Heart right ventricle (tissue), 16 donors: ENCODE results near the gene PI4KA. TPM values are rescaled to one million over a fixed set of nuclear protein-coding genes. Genes with fewer than 3 reads are reported as not detected.

ENCODE experiments used
- ATAC-seq, 8 donors: fragments of 200-7000 bp; cut with Tn5 transposase; one replicate each; pipeline ENCODE4 v1.9.1; 2020; ENCODE audit warnings: mild to moderate bottlenecking in 8 of 8, moderate library complexity in 8 of 8, moderate number of reproducible peaks in 1 of 8
- DNase-seq, 2 donors: peaks; one replicate each; pipeline ENCODE4 v3.0.0-alpha.2; 2020
- H3K27ac ChIP-seq, 10 donors: fragments of 200-600 bp; sonication (generic) in 2 of 10; one replicate each; pipeline versions ENCODE4 v1.5.0 to v1.8.0; 2020 to 2022; ENCODE audit warnings: mild to moderate bottlenecking in 3 of 10
- H3K27me3 ChIP-seq, 7 donors: fragments of 200-600 bp; one replicate each; pipeline ENCODE4 v1.8.0; 2021 to 2022; ENCODE audit warnings: mild to moderate bottlenecking in 2 of 7
- H3K36me3 ChIP-seq, 9 donors: fragments of 200-600 bp; sonication (generic) in 1 of 9; one replicate each; pipeline versions ENCODE4 v1.5.0 to v1.8.0; 2020 to 2022; ENCODE audit warnings: mild to moderate bottlenecking in 2 of 9
- H3K4me1 ChIP-seq, 9 donors: fragments of 200-600 bp; sonication (generic) in 1 of 9; one replicate each; pipeline versions ENCODE4 v1.5.0 to v1.8.0; 2020 to 2022; ENCODE audit warnings: mild to moderate bottlenecking in 4 of 9
- H3K4me3 ChIP-seq, 10 donors: fragments of 200-600 bp; sonication (generic) in 2 of 10; one replicate each; pipeline versions ENCODE4 v1.5.0 to v1.8.0; 2020 to 2022; ENCODE audit warnings: mild to moderate bottlenecking in 7 of 10, moderate library complexity in 2 of 10
- H3K9me3 ChIP-seq, 11 donors: fragments of 200-600 bp in 10 of 11; sonication (generic) in 2 of 11; one replicate each; pipeline versions ENCODE4 v1.5.0 to v1.8.0; 2013 to 2022; ENCODE audit warnings: mild to moderate bottlenecking in 2 of 11, control low read depth in 1 of 11, moderate library complexity in 1 of 11
- WGBS, 2 donors: extraction: QIAGEN DNeasy Blood & Tissue Kit; methylation state at CpG; one replicate each; pipeline ENCODE4 v1.1.7; 2013; ENCODE audit warnings: inconsistent platforms in 1 of 2; 5-methylcytosine and 5-hydroxymethylcytosine counted together
- intact Hi-C, 10 donors: fragments of 100-400 bp; cut with DNase I; formaldehyde crosslinking; loops; one replicate each; pipeline versions ENCODE4 v1.11.1 to v1.14.2; 2022
- polyA plus RNA-seq, 2 donors: library from polyadenylated mRNA; stranded (reverse); fragments of 200-250 nt; gene quantifications; one replicate each; pipeline ENCODE4 v1.2.3, GENCODE V29; 2013
- total RNA-seq, 10 donors: library from RNA; stranded (reverse); fragmentation: NEBNext Ultra II Directional in 3 of 10; extraction: Animal tissue kit (Norgen Biotek cat#: 25700) in 3 of 10; gene quantifications; one replicate each; pipeline versions ENCODE4 v1.2.1 to v1.2.4, GENCODE V29; 2021 to 2023
- TF ChIP-seq, protein P1 (sequence below), 9 donors: fragments of 200-600 bp; sonication (generic) in 2 of 9; IDR thresholded peaks; one replicate each; pipeline versions ENCODE4 v1.5.0 to v1.8.0; 2021 to 2022; ENCODE audit warnings: antibody characterized with exemption in 9 of 9, mild to moderate bottlenecking in 5 of 9, moderate library complexity in 1 of 9
- donor health status: Arrhythmogenic right ventricular cardiomyopathy.
- donor health status: ischemic (EF 13 %, LVEDD 7.1; RV severe dilation, severe dysfunction).
- donor health status: healthy with polysubstance abuse.
- donor health status: DM: no; HTN: yes; CAD: no.
- donor health status: DM: no; HTN: no; CAD: no.
- donor health status: ischemic (EF 25% LVEDD 6.9; RV normal size, moderate dysfunction).
- donor health status: ischemic (EF 25% LVEDD 5.7; RV mildly dilated, moderate dysfunction).
- donor health status: healthy.
- donor health status: DM: yes; HTN: yes; CAD: no.
- donor health status: Ischemic cardiomyopathy.
- donor health status: ischemic (EF 35%, LVEDD 5.7; RV mildly dilated, moderate dysfunction).
- donor health status: nonischemic (EF 11% LVEDD 7.7; RV severe dilation, severe dysfunction).
- donor health status: DM: yes; HTN: yes; CAD: no.
- donor health status: PGD.
- donor health status: ischemic (EF 29% LVEDD 5.4; RV normal size, mild dysfunction).
- donor health status: nonischemic (EF 23%, LVEDD 6.1; RV moderate dilation, normal function).

PI4KA gene
- total and polyA plus RNA-seq, 12 donors: 32.3 to 55.2 (median 39.4) TPM

DNA sequence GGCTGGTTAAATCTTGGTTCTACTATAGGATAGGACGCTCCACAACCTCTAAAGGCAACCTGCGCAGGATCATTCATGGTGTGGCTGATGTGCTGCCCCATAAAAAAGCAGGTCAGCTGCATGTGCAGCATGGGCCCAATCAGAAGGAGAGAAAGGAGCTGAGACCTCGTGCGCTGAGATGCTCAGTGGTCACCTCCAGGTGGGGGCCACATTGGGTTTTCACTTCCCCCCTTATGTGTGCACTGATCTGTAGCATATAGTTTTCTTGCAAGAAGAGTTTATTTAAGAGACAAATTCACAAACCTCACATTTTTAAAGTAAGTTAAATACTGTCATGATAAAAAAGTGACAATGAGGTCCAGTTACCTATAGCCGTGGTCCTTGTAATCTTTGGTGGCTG lies 60.4 kb downstream of the PI4KA start:
- WGBS, 2 donors: 96% methylated on average over 5 of the region's 5 CpGs
- Histone ChIP-seq H3K4me1 (no peaks in the 10 kb centered on the region), H3K36me3 (peaks cover 0 to 100% (median 74%) of the 10 kb centered on the region in 9 donors), H3K9me3 (no peaks in the 10 kb centered on the region), H3K4me3 (no peak overlapping the region), H3K27me3 (no peaks in the 10 kb centered on the region), H3K27ac (no peak overlapping the region)
- ATAC-seq (no peak), DNase-seq (no peak)
- TF ChIP-seq, protein P1, sequence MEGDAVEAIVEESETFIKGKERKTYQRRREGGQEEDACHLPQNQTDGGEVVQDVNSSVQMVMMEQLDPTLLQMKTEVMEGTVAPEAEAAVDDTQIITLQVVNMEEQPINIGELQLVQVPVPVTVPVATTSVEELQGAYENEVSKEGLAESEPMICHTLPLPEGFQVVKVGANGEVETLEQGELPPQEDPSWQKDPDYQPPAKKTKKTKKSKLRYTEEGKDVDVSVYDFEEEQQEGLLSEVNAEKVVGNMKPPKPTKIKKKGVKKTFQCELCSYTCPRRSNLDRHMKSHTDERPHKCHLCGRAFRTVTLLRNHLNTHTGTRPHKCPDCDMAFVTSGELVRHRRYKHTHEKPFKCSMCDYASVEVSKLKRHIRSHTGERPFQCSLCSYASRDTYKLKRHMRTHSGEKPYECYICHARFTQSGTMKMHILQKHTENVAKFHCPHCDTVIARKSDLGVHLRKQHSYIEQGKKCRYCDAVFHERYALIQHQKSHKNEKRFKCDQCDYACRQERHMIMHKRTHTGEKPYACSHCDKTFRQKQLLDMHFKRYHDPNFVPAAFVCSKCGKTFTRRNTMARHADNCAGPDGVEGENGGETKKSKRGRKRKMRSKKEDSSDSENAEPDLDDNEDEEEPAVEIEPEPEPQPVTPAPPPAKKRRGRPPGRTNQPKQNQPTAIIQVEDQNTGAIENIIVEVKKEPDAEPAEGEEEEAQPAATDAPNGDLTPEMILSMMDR (IDR thresholded peaks at IDR 0.05): no peak
- intact Hi-C loops: no loop called here

- WGBS, 2 donors: 93 to 95% methylated on average over 8 of the region's 8 CpGs
- H3K36me3 ChIP-seq: peaks cover 0 to 100% (median 72%) of the 10 kb centered on the region in 9 donors
Measured at GRCh38 chr22:20796731-20797130, 61.9 kb downstream of the PI4KA start.

DNA sequence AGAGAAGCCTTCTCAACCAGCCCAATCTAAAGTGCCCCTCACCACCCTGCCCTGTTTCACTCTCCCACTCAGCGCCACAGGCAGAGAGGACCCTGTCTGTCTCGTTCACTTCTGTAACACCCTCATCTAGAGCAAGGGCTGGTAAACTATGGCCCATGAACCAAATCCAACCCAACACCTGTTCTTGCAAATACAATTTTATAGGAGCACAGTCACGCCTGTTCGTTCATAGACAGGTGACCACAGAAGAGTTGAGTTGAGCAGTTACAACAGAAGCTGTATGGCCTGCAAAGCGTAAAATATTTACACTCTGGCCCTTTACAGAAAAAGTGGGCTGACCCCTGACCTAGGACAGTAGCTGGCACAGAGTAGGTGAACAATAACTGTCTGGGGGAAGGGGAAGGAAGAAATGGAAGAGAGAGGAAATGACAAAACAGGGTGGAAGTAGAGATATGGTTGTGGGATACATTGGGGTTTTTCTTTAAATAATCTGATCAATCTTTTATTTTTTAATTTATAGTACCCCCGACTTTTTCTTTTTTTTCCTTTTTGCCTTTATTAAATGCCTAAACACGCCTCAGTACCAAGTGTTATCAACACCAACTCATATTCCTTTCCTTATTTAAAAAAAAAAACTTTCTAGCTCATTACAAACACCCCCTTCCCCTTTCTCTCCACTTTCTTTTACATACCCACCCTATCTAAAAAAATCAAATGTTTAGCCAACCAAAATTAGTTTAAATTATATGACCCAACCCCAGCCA lies 63.8 kb downstream of the PI4KA start:
- DNase-seq: no peak
- H3K9me3 ChIP-seq: no peaks in the 10 kb centered on the region
- no peaks in the 10 kb centered on the region for H3K4me1 ChIP-seq
- no peak for ATAC-seq
- intact Hi-C loops: no loop called here
- H3K36me3 ChIP-seq: peaks cover 0 to 96% (median 56%) of the 10 kb centered on the region in 9 donors
- no peak overlapping the region for H3K27ac ChIP-seq
- TF ChIP-seq, protein P1 (IDR thresholded peaks at IDR 0.05): no peak
- H3K27me3 ChIP-seq: no peaks in the 10 kb centered on the region
- 93 to 95% methylated on average over 7 of the region's 7 CpGs for WGBS, 2 donors
- no peak overlapping the region for H3K4me3 ChIP-seq

More at GRCh38 chr22:20796731-20797130, 61.9 kb downstream of the PI4KA start:
- ATAC-seq (no peak), DNase-seq (no peak)
- no peaks in the 10 kb centered on the region for H3K4me1 ChIP-seq
- no peaks in the 10 kb centered on the region for H3K9me3 ChIP-seq
- no peak overlapping the region for H3K4me3 ChIP-seq
- no peak overlapping the region for H3K27ac ChIP-seq
- no peaks in the 10 kb centered on the region for H3K27me3 ChIP-seq
- intact Hi-C loops: no loop called here
- TF ChIP-seq, protein P1 (IDR thresholded peaks at IDR 0.05): no peak

GRCh38 chr22:20793748-20794649 lies 64.6 kb downstream of the PI4KA start:
- no peak overlapping the region for H3K4me3 ChIP-seq
- no peaks in the 10 kb centered on the region for H3K4me1 ChIP-seq
- peaks cover 0 to 96% (median 47%) of the 10 kb centered on the region in 9 donors for H3K36me3 ChIP-seq
- DNase-seq (no peak), ATAC-seq (no peak)
- intact Hi-C loops: no loop called here
- no peaks in the 10 kb centered on the region for H3K27me3 ChIP-seq
- H3K27ac ChIP-seq: no peak overlapping the region
- TF ChIP-seq, protein P1 (IDR thresholded peaks at IDR 0.05): no peak
- no peaks in the 10 kb centered on the region for H3K9me3 ChIP-seq
- WGBS, 2 donors: 79 to 87% methylated on average over 13 of the region's 13 CpGs
